GM21381 (cell line): ENCODE results near the gene IER2.
A peak's percentile ranks its signal among the peaks of the same experiment; 100 is the strongest.

Experiments
- ATAC-seq: cut with Tn5 transposase; IDR thresholded peaks from one replicate; pipeline ENCODE4 v1.9.1; 2021; ENCODE audit warnings: mild to moderate bottlenecking, moderate library complexity; ENCODE audit not compliant: unreplicated experiment

IER2 gene

GRCh38 chr19:13150187-13150930 lies at the start of gene IER2, which contains the start of gene STX10:
TSS of gene IER2 (plus strand) at chr19:13150411. CDS start at chr19:13153187, 2,776 bp downstream.
TSS of gene STX10 (minus strand) at chr19:13150375. CDS start at chr19:13150173, 202 bp downstream.
- peak; percentile 33 for ATAC-seq

- no peak for ATAC-seq
Observed at GRCh38 chr19:13100841-13101589, 49.2 kb upstream of the IER2 start.

GRCh38 chr19:13101590-13102415 lies 48.4 kb upstream of the IER2 start:
- no peak for ATAC-seq

- ATAC-seq, result no peak
Observed at GRCh38 chr19:13102416-13102665, 47.9 kb upstream of the IER2 start.

GRCh38 chr19:13102666-13103580 lies 47.3 kb upstream of the IER2 start, which contains the start of gene LYL1:
TSS of gene LYL1 (minus strand) at chr19:13102858. CDS start at chr19:13101171, 1,687 bp downstream.
- ATAC-seq, result no peak

GRCh38 chr19:13103581-13104359 lies 46.4 kb upstream of the IER2 start:
- no peak for ATAC-seq

- ATAC-seq, result peak; percentile 26
Observed at GRCh38 chr19:13104360-13104847, 45.8 kb upstream of the IER2 start.

GRCh38 chr19:13104848-13105711 lies 45.1 kb upstream of the IER2 start:
- ATAC-seq, result no peak

- ATAC-seq, result no peak
Observed at GRCh38 chr19:13109361-13110098, 40.7 kb upstream of the IER2 start.

GRCh38 chr19:13110099-13110610 lies 40.1 kb upstream of the IER2 start:
- ATAC-seq, result no peak

- no peak for ATAC-seq
Observed at GRCh38 chr19:13112555-13112954, 37.7 kb upstream of the IER2 start.

- ATAC-seq, result no peak
Observed at GRCh38 chr19:13115936-13116281, 34.3 kb upstream of the IER2 start.

GRCh38 chr19:13116282-13117175 lies 33.7 kb upstream of the IER2 start, which contains the start of gene TRMT1:
TSS of gene TRMT1 (minus strand) at chr19:13116740. CDS start at chr19:13116399, 341 bp downstream.
- peak; percentile 49 for ATAC-seq

- ATAC-seq, result no peak
Observed at GRCh38 chr19:13117176-13117771, 32.9 kb upstream of the IER2 start.

GRCh38 chr19:13117772-13118423 lies 32.3 kb upstream of the IER2 start, which contains the start of gene NACC1:
TSS of gene NACC1 (plus strand) at chr19:13118264. CDS start at chr19:13135208, 16,944 bp downstream.
- peak; percentile 51 for ATAC-seq
